NCI-H2196 (cell line): ENCODE results near the gene PROSER2.
A peak's percentile ranks its signal among the peaks of the same experiment; 100 is the strongest.

Experiments used
- DNase-seq: peaks from one replicate; lab custom pipeline; 2025; ENCODE audit not compliant: unreplicated experiment; lab: John Stamatoyannopoulos, UW

Gene PROSER2

GRCh38 chr10:11865561-11865960 lies 42.4 kb downstream of the PROSER2 start:
- DNase-seq, result no peak

GRCh38 chr10:11866199-11866925 lies 43.2 kb downstream of the PROSER2 start:
- no peak for DNase-seq

- no peak for DNase-seq
These were observed 46.1 kb downstream of the PROSER2 start for GRCh38 chr10:11869219-11869618.

- no peak for DNase-seq
These were observed 46.7 kb downstream of the PROSER2 start for GRCh38 chr10:11869743-11870460.

- DNase-seq, result no peak
These were observed 47.3 kb downstream of the PROSER2 start for GRCh38 chr10:11870461-11870780.

- DNase-seq, result no peak
These were observed 47.8 kb downstream of the PROSER2 start for GRCh38 chr10:11870900-11871400.

- no peak for DNase-seq
These were observed 48.3 kb downstream of the PROSER2 start for GRCh38 chr10:11871466-11871865.

GRCh38 chr10:11874568-11875493 lies 51.7 kb downstream of the PROSER2 start:
- DNase-seq, result peak; percentile 5

GRCh38 chr10:11875494-11876281 lies 52.5 kb downstream of the PROSER2 start:
- DNase-seq, result no peak

GRCh38 chr10:11876324-11876723 lies 53.2 kb downstream of the PROSER2 start:
- no peak for DNase-seq

- DNase-seq, result no peak
These were observed 53.8 kb downstream of the PROSER2 start for GRCh38 chr10:11876805-11877590.

- no peak for DNase-seq
These were observed 54.4 kb downstream of the PROSER2 start for GRCh38 chr10:11877591-11877905.

GRCh38 chr10:11878776-11879175 lies 55.6 kb downstream of the PROSER2 start:
- DNase-seq, result no peak

GRCh38 chr10:11879387-11880094 lies 56.4 kb downstream of the PROSER2 start:
- DNase-seq, result no peak

GRCh38 chr10:11880151-11881029 lies 57.2 kb downstream of the PROSER2 start:
- no peak for DNase-seq

GRCh38 chr10:11881030-11881476 lies 57.9 kb downstream of the PROSER2 start:
- DNase-seq, result no peak

- DNase-seq, result no peak
These were observed 58.6 kb downstream of the PROSER2 start for GRCh38 chr10:11881477-11882417.
